ENCODE measurements around the gene MTFMT.

MTFMT gene

DNA sequence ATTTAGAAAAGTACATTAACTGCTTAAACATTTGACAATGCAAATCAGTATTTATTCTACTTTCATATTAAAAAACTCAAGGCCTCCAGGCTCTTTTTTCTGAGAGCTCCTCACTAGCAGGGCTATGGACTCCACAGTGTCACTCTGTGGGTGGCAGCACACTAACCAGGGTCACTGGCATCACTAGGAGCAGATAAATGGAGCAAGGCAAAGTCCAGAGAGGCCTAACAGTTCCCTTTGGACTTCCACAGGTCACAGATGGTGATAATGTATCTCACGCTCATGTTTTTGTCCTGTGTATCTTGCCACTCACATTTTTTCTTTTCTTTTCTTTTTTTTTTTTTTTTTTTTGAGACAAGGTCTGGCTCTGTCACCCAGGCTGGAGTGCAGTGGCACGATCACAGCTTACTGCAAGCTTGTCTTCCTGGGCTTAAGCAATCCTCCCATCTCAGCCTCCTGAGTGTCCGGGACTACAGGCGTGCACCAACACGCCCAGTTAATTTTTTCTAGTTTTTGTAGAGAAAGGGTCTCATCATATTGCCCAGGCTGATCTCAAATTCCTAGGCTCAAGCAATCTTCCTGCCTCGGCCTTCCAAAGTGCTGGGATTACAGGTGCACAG lies 47.5 kb downstream of the MTFMT start:
- no peak for DNase-seq

DNA sequence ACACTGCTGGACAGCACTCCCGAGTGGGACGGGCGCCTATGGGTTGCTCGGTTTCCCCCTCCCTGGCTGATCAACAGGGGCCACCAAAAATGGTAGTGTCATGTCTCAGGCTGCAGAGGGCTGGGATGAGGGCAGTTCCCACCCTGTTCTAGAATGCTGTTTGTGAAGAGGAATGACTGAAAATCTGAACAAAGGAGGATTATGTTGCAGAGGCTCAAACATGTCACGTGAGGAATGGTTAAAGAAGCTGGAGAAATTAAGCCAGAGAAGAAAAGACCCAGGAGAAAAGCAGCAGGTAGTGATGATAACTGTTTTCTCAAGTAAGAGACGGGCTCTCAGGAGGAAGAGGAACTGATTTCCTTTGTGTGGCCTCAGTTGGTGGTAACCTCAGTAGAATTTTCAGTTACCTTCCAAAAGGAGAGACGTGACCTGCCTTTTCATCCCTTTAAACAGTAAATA lies 50.2 kb downstream of the MTFMT start:
- no peak for DNase-seq

DNA sequence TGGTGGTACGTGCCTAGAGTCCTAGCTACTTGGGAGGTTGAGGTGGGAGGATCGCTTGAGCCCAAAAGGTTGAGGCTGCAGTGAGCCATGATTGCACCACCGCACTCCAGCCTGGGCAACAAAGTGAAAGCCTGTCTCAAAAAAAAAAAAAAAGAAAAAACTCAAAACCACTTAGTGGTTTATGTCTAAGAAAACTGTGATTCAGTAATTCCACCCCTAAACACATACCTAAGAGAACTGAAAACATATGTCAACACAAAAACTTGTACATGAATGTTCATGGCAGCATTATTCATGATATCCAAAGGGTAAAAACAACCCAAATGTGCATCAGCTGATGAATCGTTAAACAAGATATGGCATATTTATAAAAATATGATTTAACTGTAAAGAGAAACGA lies 54.0 kb downstream of the MTFMT start:
- DNase-seq: no peak

DNA sequence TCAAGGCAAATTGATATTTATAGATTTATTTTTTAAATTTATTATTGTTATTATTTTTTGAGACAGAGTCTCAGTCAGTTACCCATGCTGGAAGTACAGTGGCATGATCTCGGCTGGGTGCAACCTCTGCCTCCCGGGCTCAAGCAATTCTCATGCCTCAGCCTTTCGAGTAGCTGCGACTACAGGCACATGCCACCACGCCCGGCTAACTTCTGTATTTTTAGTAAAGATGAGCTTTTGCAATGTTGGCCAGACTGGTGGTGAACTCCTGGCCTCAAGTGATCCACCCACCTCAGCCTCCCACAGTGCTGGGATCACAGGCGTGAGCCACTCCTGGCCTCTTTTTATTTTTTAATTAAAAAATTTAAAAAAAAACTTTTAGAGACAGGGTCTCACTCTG lies 58.7 kb downstream of the MTFMT start:
- DNase-seq: no peak

DNA sequence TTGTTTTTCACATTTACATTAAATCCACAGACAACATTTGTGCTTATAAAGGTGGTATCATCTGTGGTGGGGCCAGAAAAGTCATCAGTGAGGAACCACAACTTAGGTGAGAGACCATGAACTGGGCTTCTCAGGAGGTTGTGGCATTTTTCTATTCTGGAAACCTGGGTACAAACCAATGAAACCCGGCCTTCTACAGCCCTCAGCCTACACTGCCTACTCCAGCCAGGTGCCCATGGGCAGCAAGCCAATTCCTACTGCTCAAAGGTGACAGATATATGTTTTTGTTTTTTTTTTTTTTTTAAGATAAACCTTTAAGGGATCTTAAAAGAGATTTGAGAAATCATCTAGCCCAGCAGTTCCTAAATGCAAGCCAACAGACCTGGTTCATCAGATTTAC lies 60.0 kb downstream of the MTFMT start:
- DNase-seq: no peak

DNA sequence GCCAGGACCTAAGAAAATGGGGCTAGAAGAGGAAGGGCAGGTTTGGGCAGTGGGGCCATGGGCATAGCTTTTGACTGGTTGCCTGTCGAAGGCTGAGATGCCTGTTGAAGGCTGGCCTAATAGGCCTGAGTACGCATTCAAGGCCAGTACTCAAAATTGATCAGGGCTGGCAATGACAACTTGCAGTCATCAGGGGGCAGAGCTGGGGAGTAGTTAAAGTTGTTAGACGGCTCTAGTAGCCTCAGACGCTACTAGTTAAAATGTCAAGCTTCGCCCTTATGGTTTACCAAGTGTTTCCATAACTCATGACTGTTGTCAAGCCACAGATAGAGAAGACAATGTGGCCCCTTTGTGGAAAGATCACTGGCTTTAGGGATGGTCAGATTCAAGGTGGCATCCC lies 68.4 kb downstream of the MTFMT start:
- no peak for DNase-seq

DNA sequence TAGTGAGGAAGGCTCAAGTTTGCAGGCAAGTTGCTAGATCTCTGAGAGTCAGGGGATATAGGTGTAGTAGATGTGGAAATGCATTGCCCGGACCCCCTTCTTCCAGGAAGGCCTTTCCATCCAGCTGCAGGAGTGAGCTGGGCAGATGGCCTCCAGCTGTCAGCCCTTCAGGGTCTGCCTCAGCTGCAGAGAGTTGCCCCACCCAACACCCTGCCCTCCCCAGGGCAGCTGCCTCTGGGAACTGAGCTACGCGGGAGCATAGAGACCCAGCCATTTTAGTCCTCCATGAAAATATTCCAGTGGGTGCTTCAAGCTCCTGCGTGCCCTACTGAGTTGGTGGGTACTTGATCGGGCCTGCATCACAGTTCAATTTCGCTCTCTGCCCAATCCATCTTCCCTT lies 69.3 kb downstream of the MTFMT start:
- no peak for DNase-seq

DNA sequence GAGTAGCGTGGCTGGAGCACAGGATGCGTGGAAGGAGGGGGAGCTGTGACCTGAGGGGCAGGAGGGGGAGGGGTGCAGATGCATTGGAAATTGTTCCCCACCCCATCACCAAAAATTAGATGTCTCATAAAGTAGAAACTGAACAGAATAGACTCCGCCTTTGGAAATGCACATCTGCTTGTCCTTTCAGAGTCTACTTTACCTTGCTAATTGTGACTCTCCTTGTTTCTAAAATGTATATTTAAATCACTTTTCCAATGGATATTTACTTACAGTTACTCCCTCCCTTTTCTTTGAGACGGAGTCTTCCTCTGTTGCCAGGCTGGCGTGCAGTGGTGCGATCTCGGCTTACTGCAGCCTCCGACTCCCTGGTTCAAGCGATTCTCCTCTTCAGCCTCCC lies 70.3 kb downstream of the MTFMT start:
- DNase-seq: no peak

DNA sequence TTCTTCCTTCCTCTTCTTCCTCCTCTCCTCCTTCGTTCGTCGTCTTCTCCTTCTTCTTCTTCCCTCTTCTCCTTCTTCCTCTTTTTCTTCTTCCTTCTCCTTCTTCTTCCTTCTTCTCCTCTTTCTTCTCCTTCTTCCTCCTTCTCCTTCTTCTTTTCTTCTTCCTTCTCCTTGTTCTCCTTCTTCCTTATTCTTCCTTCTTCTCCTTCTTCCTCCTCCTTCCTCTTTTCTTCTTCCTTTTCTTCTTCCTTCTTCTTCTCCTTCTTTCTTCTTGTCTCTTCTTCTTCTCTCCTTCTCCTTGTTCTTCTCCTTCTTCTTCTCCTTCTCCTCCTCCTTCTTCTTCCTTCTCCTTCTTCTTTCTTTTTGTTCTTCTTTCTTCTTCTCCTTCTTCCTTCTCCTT lies 75.0 kb downstream of the MTFMT start:
- no peak for DNase-seq

DNA sequence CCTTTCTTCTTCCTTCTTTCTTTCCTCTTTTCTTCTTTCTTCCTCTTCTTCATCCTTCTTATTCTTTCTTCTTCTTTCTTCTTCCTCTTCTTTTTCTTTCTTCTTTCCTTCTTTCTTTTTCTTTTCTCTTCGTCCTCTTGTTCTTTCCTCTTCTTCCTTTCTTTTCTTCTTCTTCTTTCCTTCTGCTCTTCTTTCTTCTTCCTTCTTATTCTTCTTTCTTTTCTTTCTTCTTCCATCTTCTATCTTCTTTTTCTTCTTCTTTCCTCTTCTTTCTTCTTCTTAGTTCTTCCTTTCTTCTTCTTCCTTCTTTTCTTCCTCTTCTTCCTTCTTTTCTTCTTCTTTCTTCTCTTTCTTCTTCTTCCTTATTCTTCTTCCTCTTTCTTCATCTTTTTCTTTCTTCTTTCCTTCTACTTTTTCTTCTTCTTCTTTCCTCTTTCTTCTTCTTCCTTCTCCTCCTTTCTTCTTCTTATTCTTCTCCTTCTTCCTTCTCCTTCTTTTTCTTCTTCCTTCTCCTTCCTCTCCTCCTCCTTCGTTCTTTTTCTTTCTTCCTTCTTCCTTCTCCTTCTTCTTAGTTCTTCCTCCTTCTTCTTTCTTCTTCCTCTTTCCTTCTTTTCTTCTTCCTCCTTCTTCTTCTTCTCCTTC lies 77.5 kb downstream of the MTFMT start:
- no peak for DNase-seq

Data from GDM1 (cell line).